Omental fat pad (tissue), 4 donors: ENCODE measurements around the gene CAPN12. TPM values are rescaled to one million over a fixed set of nuclear protein-coding genes. Genes with fewer than 3 reads are reported as not detected.
A peak's percentile ranks its signal among the peaks of the same experiment; 100 is the strongest.

Experiments used
- ATAC-seq: fragments of 150-250 bp; one replicate; pipeline ENCODE4 v1.9.1; 2016; ENCODE audit warnings: mild to moderate bottlenecking, moderate library complexity; ENCODE audit not compliant: low FRiP score
- DNase-seq: peaks from one replicate; pipeline ENCODE4 v3.0.0-alpha.2; 2019; ENCODE audit warnings: low spot score
- CTCF ChIP-seq, 3 donors: fragments of 450-650 bp; IDR thresholded peaks; one replicate each; pipeline ENCODE4 v1.5.1; 2016 to 2017; ENCODE audit warnings: antibody characterized with exemption in 3 of 3, mild to moderate bottlenecking in 3 of 3, moderate library complexity in 2 of 3
- total RNA-seq, 4 donors: library from RNA; depleted of rRNA; stranded (reverse); fragments of >200 nt; gene quantifications; one replicate each; pipeline ENCODE4 v1.1.0, GENCODE V29; 2016

Gene CAPN12
- total RNA-seq, 4 donors from 2014 or later: 1.0 to 2.5 (median 1.4) TPM

DNA sequence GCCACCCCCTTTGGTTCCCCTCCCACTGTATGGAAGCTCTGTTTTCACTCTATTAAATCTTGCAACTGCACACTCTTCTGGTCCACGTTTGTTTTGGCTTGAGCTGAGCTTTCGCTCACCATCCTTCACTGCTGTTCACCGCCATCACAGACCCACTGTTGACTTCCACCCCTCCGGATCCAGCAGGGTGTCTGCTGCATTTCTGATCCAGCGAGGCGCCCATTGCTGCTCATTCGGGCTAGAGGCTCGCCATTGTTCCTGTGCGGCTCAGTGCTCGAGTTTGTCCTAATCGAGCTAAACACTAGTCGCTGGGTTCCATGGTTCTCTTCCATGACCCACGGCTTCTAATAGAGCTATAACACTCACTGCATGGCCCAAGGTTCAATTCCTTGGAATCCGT, 54.1 kb downstream of the CAPN12 start:
- ATAC-seq (no peak), DNase-seq (no peak)
- no peak for TF ChIP-seq CTCF (IDR thresholded peaks at IDR 0.05)

DNA sequence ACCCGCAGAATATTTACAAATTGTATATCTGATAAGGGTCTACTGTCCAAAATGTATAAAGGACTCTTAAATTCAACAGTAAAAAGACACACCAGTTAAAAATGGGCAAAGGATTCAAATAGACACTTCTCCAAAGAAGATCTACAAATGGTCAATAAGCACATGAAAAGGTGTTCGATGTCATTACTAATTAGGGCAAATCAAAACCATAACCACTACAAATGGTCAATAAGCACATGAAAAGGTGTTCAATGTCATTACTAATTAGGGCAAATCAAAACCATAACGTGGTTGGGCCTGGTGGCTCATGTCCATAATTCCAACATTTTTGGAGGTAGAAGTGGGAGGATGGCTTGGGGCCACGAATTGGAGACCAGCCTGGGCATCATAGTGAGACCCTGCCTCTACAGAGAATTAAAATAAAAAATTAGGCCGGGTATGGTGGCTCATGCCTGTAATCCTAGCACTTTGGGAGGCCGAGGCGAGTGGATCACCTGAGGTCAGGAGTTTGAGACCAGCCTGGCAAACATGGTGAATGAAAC, 56.4 kb downstream of the CAPN12 start:
- no peak for DNase-seq
- no peak for TF ChIP-seq CTCF (IDR thresholded peaks at IDR 0.05)

DNA sequence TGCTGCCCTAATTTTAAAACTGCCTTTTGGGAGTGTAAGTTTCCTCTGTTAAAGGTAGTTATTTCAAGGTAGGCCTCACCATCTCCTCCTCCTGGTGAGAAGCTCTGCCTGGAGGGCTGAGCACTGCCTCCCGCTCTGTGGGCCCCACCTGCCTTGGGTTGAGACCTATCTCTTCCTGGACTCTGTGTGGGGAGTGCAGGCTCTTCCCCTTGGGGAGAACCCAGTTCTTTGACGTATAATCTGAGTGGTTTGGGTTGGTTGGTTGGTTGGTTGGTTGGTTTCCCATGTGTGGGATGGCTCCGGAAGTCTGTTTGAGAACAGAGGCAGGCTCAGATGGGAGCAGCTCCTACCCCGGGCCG, 57.8 kb downstream of the CAPN12 start:
- no peak for ATAC-seq
- no peak for TF ChIP-seq CTCF (IDR thresholded peaks at IDR 0.05)
- no peak for DNase-seq

More for the DNA sequence above, 56.4 kb downstream of the CAPN12 start:
- no peak for ATAC-seq

DNA sequence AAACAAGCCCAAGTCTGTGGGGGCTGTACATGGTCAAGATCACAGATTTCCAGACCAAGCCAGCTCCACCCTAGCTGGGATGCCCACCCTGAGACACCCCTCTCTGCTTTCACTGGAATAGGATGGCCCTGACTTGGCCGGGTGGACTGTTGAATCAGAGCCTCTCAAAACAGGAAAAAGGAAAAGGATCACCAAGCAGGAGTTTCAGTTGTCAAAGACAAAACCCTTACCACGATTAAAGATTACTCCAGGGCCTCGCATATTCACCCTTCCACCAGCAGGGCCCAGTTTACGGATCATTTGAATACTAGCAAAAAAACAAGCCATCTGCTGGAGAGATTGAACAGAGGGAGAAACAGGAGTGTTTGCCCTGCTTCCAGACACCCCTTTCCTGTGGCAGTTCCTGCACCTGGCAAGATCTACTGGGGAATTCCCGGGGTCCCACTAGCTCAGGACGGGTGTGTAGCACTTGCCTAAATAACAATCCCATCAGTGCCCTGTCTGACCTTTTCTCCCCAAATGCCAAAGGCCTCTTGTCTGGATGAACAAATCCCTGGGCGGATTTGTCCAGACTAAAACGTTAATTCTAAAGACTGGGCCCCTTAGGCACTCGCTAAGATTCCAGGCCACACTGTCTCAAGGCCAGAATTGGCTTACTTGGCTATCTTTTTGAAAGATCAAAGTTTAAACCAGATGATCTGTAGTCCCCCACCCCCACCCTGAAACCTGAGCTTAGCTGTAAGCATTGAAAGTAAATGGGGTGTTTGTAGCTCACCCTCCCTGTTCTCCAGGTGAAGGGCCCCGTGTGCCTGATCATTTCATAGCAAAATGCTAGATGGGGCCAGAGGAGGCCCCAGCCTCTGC, 58.4 kb downstream of the CAPN12 start:
- TF ChIP-seq CTCF (IDR thresholded peaks at IDR 0.05): no peak
- no peak for ATAC-seq
- no peak for DNase-seq

- DNase-seq: no peak
- no peak for ATAC-seq
- TF ChIP-seq CTCF (IDR thresholded peaks at IDR 0.05): no peak
These were observed 59.2 kb downstream of the CAPN12 start for GRCh38 chr19:38684862-38685665.

DNA sequence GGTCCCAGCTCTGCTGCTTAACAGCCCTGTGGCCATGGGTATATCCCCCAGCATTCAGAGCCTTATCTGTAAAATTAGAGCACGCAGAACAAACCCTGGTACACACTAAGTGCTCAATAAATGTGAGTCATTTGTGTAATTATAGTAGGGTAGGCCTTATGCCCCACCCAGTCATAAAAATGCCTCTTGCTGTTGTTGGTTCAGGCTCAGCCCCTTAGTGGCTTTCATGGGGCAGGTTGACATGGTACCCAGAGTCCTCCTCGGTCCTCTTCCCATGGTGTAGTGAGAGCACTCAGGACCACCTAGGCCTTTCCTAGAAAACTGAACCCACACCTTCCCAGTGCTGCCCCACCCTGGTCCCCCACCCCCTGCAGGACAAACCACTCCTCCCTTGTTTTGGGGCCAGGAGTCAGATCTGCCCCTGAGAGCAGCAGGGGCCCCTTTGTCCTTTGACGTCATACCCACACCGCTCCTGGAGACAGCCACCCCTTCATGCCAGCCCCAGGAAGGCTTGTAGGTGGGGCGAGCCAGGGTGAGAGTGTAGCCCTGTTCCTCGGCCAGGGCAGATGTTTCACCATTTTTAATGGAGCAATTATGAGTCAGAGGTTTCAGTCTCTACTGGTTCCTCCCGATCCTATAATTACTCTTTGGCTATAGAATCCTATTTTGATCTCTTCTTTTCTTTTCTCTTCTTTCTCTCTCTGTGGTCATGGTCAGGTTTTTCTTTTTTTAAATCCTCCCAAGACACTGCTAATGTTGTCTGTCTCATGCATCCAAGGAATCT, 60.0 kb downstream of the CAPN12 start:
- ATAC-seq (peak; percentile 79), DNase-seq (no peak)
- TF ChIP-seq CTCF (IDR thresholded peaks at IDR 0.05): no peak
